ENCODE measurements around the gene CEP162. TPM values are rescaled to one million over a fixed set of nuclear protein-coding genes. Genes with fewer than 3 reads are reported as not detected.
"Not testable (repeated sequence)": the region's sequence is repeated elsewhere in the genome, so short reads cannot be mapped to it uniquely, and the experiment has no call there.

CEP162 gene
- total RNA-seq, 2 donors from 2014 or later, result 7.6 to 7.8 TPM

GRCh38 chr6:84103029-84103428 is 124.4 kb downstream of the CEP162 start:
- no peaks in the 10 kb centered on the region for H3K9me3 Mint-ChIP-seq
- H3K4me3 Mint-ChIP-seq, result no peak overlapping the region
- no peak overlapping the region for H3K27ac Mint-ChIP-seq
- no peaks in the 10 kb centered on the region for H3K4me1 Mint-ChIP-seq
- peaks cover 16% of the 10 kb centered on the region for H3K27me3 Mint-ChIP-seq
- H3K36me3 Mint-ChIP-seq (ENCODE audit: low read depth), result no peaks in the 10 kb centered on the region
- ATAC-seq (replicated peaks), result no peak

DNA sequence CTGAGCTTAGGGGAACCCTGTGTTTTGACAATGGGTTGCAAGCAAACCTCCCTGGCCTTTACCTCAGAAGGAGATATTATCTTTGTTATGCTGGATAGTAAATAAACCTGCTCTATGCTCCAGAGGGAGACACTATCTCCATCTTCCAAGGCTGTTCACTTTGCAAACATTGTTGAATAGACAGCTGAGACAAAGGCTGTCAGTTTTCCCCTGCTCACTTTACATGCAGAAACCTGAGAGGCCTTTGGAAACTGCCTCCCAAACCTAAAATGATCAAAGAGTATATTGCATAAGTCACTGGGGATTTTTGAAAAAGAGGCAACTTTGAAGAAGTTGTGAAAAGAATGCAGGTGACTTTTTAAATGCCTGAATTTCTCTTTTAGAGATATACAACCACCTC is 132.3 kb downstream of the CEP162 start:
- no peak overlapping the region for H3K4me3 Mint-ChIP-seq
- H3K4me1 Mint-ChIP-seq, result no peaks in the 10 kb centered on the region
- H3K27me3 Mint-ChIP-seq, result peaks cover 15% of the 10 kb centered on the region
- no peak overlapping the region for H3K27ac Mint-ChIP-seq
- no peaks in the 10 kb centered on the region for H3K9me3 Mint-ChIP-seq
- ATAC-seq (replicated peaks), result no peak
- no peaks in the 10 kb centered on the region for H3K36me3 Mint-ChIP-seq (ENCODE audit: low read depth)

DNA sequence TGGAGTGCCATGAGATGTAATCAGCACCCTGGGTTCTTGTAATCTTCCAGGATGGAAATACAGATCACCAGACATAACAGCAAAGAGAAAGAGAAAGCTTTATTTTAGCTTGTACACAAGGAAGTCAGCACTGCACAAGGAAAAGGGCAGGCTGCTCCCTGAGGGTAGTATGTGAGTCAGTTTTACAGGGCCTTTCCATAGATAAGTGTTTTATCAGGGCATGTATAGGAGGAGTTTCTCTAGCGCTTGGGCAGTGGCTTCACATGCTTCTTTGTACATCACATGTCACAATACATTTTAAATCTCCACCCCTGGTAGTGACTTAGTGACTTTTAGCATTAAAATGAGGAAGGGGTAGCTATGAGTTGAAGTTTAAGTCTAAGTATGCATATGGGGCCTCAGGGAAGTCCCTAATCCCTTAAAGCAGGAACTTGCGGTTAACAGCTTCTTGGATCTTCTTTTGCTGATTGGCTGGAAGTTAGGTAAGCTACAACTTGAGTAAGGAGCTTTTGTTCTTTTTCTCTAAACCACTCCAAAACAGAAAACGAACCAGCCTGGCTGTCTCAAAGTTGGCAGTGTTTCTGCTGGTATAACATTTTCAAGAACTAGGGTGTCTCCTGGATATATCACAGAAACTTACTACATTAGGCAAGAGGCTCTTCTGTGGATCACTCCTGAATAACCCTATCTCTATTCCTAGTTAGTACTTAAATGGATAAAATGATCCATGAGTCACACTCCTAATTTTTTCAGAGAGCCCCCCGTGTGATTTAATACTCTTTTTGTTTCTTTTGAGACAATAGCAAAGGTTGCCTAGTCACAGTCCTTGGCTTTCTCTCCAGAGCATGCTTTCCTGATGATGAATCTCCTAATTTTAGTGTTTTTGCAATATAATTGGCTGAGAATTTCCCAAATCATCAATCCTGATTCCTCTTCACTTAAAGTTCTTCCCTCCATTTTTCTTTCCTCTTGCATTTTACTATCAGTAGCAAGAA is 133.7 kb downstream of the CEP162 start:
- Mint-ChIP-seq H3K4me1 (no peaks in the 10 kb centered on the region), H3K27ac (no peak overlapping the region), H3K27me3 (peaks cover 15% of the 10 kb centered on the region), H3K4me3 (no peak overlapping the region), H3K9me3 (no peaks in the 10 kb centered on the region), H3K36me3 (ENCODE audit: low read depth) (no peaks in the 10 kb centered on the region)
- no peak for ATAC-seq (replicated peaks)

- no peak overlapping the region for H3K4me3 Mint-ChIP-seq
- no peaks in the 10 kb centered on the region for H3K36me3 Mint-ChIP-seq (ENCODE audit: low read depth)
- peaks cover 18% of the 10 kb centered on the region for H3K27me3 Mint-ChIP-seq
- H3K27ac Mint-ChIP-seq, result no peak overlapping the region
- no peaks in the 10 kb centered on the region for H3K4me1 Mint-ChIP-seq
- no peaks in the 10 kb centered on the region for H3K9me3 Mint-ChIP-seq
- ATAC-seq (replicated peaks), result no peak
Measured at GRCh38 chr6:84089552-84089951, 137.9 kb downstream of the CEP162 start.

GRCh38 chr6:84089081-84089480 is 138.4 kb downstream of the CEP162 start:
- no peaks in the 10 kb centered on the region for H3K36me3 Mint-ChIP-seq (ENCODE audit: low read depth)
- H3K27me3 Mint-ChIP-seq, result peaks cover 15% of the 10 kb centered on the region
- H3K27ac Mint-ChIP-seq, result no peak overlapping the region
- no peak overlapping the region for H3K4me3 Mint-ChIP-seq
- ATAC-seq (replicated peaks), result no peak
- no peaks in the 10 kb centered on the region for H3K9me3 Mint-ChIP-seq
- H3K4me1 Mint-ChIP-seq, result no peaks in the 10 kb centered on the region

GRCh38 chr6:84086545-84087429 is 140.7 kb downstream of the CEP162 start:
- H3K36me3 Mint-ChIP-seq (ENCODE audit: low read depth), result no peaks in the 10 kb centered on the region
- no peak for ATAC-seq (replicated peaks)
- peaks cover 5% of the 10 kb centered on the region for H3K27me3 Mint-ChIP-seq
- H3K4me1 Mint-ChIP-seq, result no peaks in the 10 kb centered on the region
- H3K9me3 Mint-ChIP-seq, result no peaks in the 10 kb centered on the region
- H3K27ac Mint-ChIP-seq, result no peak overlapping the region
- H3K4me3 Mint-ChIP-seq, result no peak overlapping the region

DNA sequence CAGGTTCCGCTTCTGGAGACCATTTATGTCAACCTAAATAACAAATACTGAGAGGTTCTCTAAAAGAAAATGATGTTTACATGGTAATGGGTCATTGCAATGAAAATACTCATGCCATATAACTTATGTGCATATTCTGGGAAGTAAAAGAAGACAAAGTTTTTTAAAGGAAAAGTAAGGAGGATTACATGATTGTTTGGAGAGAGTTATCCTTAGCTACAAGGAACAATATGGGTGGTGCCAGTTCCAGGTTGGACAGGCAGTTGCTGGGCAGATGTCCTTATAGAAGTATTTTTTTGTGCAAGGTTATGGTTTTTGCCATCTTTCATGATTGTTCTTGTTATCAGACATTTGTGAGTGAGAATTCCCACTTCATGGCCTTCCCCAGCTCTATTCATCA is 141.4 kb downstream of the CEP162 start:
- Mint-ChIP-seq H3K36me3 (ENCODE audit: low read depth) (no peaks in the 10 kb centered on the region), H3K4me3 (no peak overlapping the region), H3K4me1 (no peaks in the 10 kb centered on the region), H3K27ac (no peak overlapping the region), H3K27me3 (peaks cover 7% of the 10 kb centered on the region), H3K9me3 (no peaks in the 10 kb centered on the region)
- ATAC-seq (replicated peaks), result no peak

- not testable (repeated sequence) for H3K9me3 Mint-ChIP-seq; H3K27me3 Mint-ChIP-seq; H3K27ac Mint-ChIP-seq; H3K36me3 Mint-ChIP-seq (ENCODE audit: low read depth); H3K4me1 Mint-ChIP-seq; H3K4me3 Mint-ChIP-seq; ATAC-seq (replicated peaks)
Measured at GRCh38 chr6:84084705-84085104, 142.7 kb downstream of the CEP162 start.

DNA sequence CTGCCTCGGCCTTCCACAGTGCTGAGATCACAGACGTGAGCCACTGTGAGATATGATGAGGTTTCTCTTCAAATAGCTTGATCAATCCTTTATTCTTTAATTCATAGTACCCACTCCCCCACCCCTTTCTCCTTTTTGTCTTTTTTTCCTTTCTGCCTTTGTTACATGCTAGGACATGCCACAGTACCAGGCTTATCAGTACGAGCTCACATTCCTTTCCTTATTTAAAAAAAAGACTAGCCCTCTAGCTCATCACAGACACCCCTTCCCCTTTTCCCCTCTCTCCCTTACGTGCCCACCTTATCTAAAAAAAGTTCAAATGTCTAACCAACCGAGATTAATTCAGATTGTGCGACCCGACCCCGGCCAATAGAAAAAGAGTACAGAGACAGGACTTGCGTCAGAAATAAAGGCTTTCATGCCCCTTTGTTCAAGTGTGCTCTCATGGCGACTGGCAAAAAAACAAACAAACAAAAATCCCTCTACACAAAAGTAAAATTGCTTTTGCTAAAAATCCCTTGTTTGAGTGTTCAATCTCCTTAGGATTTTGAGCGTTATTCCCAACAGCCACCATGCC is 144.7 kb downstream of the CEP162 start:
- no peaks in the 10 kb centered on the region for H3K9me3 Mint-ChIP-seq
- H3K4me1 Mint-ChIP-seq, result no peaks in the 10 kb centered on the region
- no peak overlapping the region for H3K4me3 Mint-ChIP-seq
- no peaks in the 10 kb centered on the region for H3K36me3 Mint-ChIP-seq (ENCODE audit: low read depth)
- H3K27me3 Mint-ChIP-seq, result peaks cover 11% of the 10 kb centered on the region
- no peak for ATAC-seq (replicated peaks)
- no peak overlapping the region for H3K27ac Mint-ChIP-seq

- no peaks in the 10 kb centered on the region for H3K9me3 Mint-ChIP-seq
- no peak for ATAC-seq (replicated peaks)
- no peaks in the 10 kb centered on the region for H3K36me3 Mint-ChIP-seq (ENCODE audit: low read depth)
- H3K4me1 Mint-ChIP-seq, result no peaks in the 10 kb centered on the region
- H3K27me3 Mint-ChIP-seq, result peaks cover 13% of the 10 kb centered on the region
- no peak overlapping the region for H3K4me3 Mint-ChIP-seq
- H3K27ac Mint-ChIP-seq, result no peak overlapping the region
Measured at GRCh38 chr6:84081222-84081621, 146.2 kb downstream of the CEP162 start.

GRCh38 chr6:84078335-84078734 is 149.1 kb downstream of the CEP162 start:
- Mint-ChIP-seq H3K36me3 (ENCODE audit: low read depth) (no peaks in the 10 kb centered on the region), H3K4me1 (no peaks in the 10 kb centered on the region), H3K27me3 (peaks cover 13% of the 10 kb centered on the region), H3K9me3 (no peaks in the 10 kb centered on the region), H3K27ac (no peak overlapping the region), H3K4me3 (no peak overlapping the region)
- no peak for ATAC-seq (replicated peaks)

- Mint-ChIP-seq H3K4me3 (no peak overlapping the region), H3K9me3 (no peaks in the 10 kb centered on the region), H3K4me1 (no peaks in the 10 kb centered on the region), H3K27ac (no peak overlapping the region), H3K36me3 (ENCODE audit: low read depth) (no peaks in the 10 kb centered on the region), H3K27me3 (peaks cover 18% of the 10 kb centered on the region)
- no peak for ATAC-seq (replicated peaks)
Measured at GRCh38 chr6:84077645-84078044, 149.8 kb downstream of the CEP162 start.

DNA sequence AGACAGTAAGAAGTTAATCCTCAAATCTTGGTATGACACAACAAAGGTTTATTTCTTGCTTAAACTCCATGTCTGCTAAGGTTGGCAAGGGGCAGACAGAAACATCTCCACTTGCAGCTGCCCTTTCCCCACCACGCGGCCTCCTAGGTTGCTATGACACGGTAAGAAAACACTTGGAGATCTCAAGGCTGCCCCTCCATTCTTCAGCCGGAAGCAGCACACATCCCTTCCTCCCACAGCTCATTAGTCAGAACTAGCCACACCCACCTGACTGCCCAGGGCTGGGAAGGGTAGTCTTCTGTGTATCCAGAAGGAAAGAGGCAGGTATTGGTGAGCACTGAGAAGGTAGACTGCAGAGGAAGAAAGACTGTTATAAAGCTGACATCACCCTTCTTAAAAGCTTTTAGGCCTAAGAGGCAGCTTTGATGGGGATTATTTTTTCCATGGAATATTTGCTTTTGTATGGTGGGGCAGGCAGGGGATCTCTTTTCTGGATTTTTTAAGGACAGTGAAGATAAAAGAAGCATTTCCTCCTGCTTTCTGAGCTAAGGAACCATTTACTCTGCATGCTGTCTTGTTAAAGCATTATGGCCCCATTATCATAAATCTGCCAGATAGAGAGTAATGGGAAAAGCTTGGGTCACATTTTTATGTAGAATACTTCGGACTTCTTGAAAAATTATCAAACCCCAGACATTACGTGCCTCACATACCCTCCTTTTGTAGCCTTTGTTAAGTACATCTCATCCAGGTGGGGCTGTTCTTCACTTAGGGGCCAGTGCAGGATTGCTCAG is 152.3 kb downstream of the CEP162 start:
- H3K27ac Mint-ChIP-seq, result no peak overlapping the region
- no peaks in the 10 kb centered on the region for H3K9me3 Mint-ChIP-seq
- no peak for ATAC-seq (replicated peaks)
- no peaks in the 10 kb centered on the region for H3K4me1 Mint-ChIP-seq
- H3K4me3 Mint-ChIP-seq, result no peak overlapping the region
- no peaks in the 10 kb centered on the region for H3K36me3 Mint-ChIP-seq (ENCODE audit: low read depth)
- peaks cover 21% of the 10 kb centered on the region for H3K27me3 Mint-ChIP-seq
